ENCODE results near the gene ITPR2.

Gene ITPR2

DNA sequence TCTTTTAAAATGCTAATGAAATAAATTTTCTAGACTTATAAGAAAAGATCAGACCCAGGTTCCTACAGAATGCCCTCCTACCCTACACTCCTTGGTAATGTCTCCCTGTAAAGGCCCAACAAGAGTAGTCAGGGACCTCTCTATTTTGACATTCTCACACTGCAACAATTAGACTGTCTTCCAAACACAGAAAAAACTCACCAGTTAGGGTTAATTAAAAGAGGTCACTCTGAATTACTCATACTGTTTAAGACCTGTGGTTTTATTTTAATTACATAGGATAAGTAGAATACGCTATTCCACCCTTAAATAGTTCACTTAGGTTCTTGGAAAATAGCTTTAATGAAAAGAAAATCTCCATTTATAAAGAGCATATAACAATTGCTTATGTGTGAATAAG lies 142.4 kb downstream of the ITPR2 start:
- TF ChIP-seq REST (IDR thresholded peaks at IDR 0.05; ENCODE audit: insufficient read depth in 1 of 2, low read depth in 2 of 2, low read length in 2 of 2) (no peak), TAF1 (IDR thresholded peaks at IDR 0.05; ENCODE audit: borderline replicate concordance, insufficient read depth, low read length) (no peak), SIN3A (IDR thresholded peaks at IDR 0.05; ENCODE audit: borderline replicate concordance, insufficient read depth, low read length) (no peak), POLR2AphosphoS5 (IDR thresholded peaks at IDR 0.05; ENCODE audit: low read depth, low read length) (no peak), FOXP2 (optimal IDR thresholded peaks at IDR 0.05; ENCODE audit: borderline replicate concordance, extremely low read depth, extremely low read length, insufficient read depth) (no peak)

- TF ChIP-seq SIN3A (IDR thresholded peaks at IDR 0.05; ENCODE audit: borderline replicate concordance, insufficient read depth, low read length) (no peak), TAF1 (IDR thresholded peaks at IDR 0.05; ENCODE audit: borderline replicate concordance, insufficient read depth, low read length) (no peak)
Measured at GRCh38 chr12:26689281-26689841, 143.6 kb downstream of the ITPR2 start.

DNA sequence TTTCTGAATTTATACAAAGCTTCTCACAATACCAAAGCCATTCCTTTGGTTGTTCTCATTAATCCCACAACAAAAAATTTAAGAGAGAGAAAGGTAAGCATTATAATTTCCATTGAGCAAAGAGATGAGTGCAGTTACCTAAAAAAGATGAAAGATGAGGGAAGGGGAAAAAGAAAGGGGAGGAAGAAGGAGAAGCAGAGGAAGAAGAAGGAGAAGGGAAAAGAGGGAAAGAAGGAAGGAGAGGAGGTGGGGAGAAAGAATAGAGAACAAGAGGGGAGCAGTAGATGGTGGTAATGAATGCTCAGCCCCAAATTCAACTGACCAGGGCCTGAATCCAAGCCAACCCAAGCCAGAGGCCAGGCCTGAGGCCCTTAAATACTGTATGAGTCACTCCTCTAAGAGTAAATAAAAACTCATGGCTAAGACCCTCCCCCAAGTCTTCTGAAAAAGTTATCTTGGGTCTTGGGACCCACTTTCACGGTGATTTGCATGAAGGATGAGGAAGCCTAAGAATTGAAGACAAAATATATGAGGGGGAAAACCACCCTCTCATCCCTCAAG lies 144.6 kb downstream of the ITPR2 start:
- TF ChIP-seq SIN3A (IDR thresholded peaks at IDR 0.05; ENCODE audit: borderline replicate concordance, insufficient read depth, low read length), result no peak
- no peak for TF ChIP-seq TAF1 (IDR thresholded peaks at IDR 0.05; ENCODE audit: borderline replicate concordance, insufficient read depth, low read length)
- TF ChIP-seq FOXP2 (optimal IDR thresholded peaks at IDR 0.05; ENCODE audit: borderline replicate concordance, extremely low read depth, extremely low read length, insufficient read depth), result no peak
- no peak for TF ChIP-seq POLR2AphosphoS5 (IDR thresholded peaks at IDR 0.05; ENCODE audit: low read depth, low read length)
- TF ChIP-seq REST (IDR thresholded peaks at IDR 0.05; ENCODE audit: insufficient read depth in 1 of 2, low read depth in 2 of 2, low read length in 2 of 2), result no peak

DNA sequence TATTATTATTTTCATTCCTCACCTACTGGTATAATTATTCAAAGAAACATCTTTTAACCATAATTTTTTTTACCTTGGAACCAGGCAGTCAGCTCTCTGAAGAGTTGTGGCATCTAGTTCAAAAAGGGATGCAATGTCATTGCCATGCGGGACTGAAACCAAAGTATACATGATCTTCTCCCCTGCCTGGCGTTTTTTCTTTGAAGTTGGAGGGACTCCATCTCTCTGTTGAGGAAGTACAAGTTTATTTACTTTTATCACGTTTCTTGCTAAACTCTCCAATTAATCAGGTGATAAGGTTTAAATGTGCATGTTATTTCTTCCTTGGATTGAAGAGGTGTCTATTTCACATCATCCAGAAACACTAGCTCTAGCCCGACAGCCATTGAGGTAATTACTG lies 146.6 kb downstream of the ITPR2 start:
- no peak for TF ChIP-seq POLR2AphosphoS5 (IDR thresholded peaks at IDR 0.05; ENCODE audit: low read depth, low read length)
- TF ChIP-seq REST (IDR thresholded peaks at IDR 0.05; ENCODE audit: insufficient read depth in 1 of 2, low read depth in 2 of 2, low read length in 2 of 2), result no peak
- TF ChIP-seq TAF1 (IDR thresholded peaks at IDR 0.05; ENCODE audit: borderline replicate concordance, insufficient read depth, low read length), result no peak
- no peak for TF ChIP-seq SIN3A (IDR thresholded peaks at IDR 0.05; ENCODE audit: borderline replicate concordance, insufficient read depth, low read length)
- TF ChIP-seq FOXP2 (optimal IDR thresholded peaks at IDR 0.05; ENCODE audit: borderline replicate concordance, extremely low read depth, extremely low read length, insufficient read depth), result no peak

DNA sequence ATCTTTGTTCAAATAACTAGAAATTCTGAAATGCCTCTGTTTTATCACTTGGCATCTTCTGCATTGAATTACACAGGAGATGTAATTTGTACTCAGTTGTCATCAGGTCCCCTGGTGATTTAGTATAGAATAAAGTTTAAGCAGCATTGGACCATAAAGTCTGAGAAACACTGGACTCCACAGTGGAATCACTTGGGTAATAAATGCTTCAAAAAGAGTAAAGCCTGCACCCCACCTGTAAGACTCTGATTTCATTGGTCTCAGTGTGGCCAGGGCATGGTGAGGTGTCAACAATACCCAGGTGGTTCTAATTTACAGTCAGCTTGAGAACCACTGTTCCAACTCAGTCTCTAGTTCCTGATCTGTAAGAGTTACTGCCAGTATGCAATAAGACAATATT lies 148.9 kb downstream of the ITPR2 start:
- TF ChIP-seq POLR2AphosphoS5 (IDR thresholded peaks at IDR 0.05; ENCODE audit: low read depth, low read length) (no peak), SIN3A (IDR thresholded peaks at IDR 0.05; ENCODE audit: borderline replicate concordance, insufficient read depth, low read length) (no peak), FOXP2 (optimal IDR thresholded peaks at IDR 0.05; ENCODE audit: borderline replicate concordance, extremely low read depth, extremely low read length, insufficient read depth) (no peak), REST (IDR thresholded peaks at IDR 0.05; ENCODE audit: insufficient read depth in 1 of 2, low read depth in 2 of 2, low read length in 2 of 2) (no peak), TAF1 (IDR thresholded peaks at IDR 0.05; ENCODE audit: borderline replicate concordance, insufficient read depth, low read length) (no peak)

All from PFSK-1 (cell line).